AG08395 (cell line): ENCODE data around the gene SNX8.
"Not testable (repeated sequence)": the region's sequence is repeated elsewhere in the genome, so short reads cannot be mapped to it uniquely, and the experiment has no call there.

Experiments
- DNase-seq: peaks from one replicate; pipeline ENCODE4 v3.0.0; 2012; ENCODE audit warnings: mixed read lengths, low spot score

The SNX8 gene, protein sequence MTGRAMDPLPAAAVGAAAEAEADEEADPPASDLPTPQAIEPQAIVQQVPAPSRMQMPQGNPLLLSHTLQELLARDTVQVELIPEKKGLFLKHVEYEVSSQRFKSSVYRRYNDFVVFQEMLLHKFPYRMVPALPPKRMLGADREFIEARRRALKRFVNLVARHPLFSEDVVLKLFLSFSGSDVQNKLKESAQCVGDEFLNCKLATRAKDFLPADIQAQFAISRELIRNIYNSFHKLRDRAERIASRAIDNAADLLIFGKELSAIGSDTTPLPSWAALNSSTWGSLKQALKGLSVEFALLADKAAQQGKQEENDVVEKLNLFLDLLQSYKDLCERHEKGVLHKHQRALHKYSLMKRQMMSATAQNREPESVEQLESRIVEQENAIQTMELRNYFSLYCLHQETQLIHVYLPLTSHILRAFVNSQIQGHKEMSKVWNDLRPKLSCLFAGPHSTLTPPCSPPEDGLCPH

DNA sequence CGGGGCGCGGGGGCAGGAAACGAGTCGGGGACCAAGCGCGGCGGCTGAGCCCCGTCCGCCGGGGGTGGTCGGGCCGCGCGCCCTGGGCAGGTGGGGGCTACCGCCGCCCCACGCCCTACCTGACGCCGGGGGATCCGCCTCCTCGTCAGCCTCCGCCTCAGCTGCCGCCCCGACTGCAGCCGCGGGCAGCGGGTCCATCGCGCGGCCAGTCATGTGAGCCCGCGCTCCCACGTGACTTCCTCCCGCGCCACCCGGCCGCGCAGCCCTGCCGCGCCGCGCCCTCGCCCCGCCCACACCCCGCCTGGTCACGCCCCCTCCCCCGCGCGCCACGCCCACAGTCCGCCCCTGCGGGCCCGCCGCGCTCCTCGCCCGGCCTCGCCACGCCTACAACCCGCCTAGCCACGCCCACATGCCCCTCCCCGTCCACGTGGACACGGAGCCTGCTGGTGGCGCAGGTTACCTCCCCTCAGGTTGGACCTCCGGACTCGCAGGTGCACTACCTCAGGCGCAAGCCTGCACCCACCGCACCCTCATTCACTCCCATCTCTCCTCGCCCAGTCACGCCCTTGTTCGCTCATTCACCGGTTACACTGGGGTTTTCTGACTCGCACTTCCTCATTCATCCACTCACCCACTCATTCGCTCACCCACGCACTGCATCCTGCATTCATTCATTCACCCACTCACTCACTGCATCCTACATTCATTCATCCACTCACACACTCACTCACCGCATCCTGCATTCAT, at the start of gene SNX8:
SNX8 (minus strand) TSS at position 233 of the 747 bp plus-strand sequence; CDS start at position 213, 20 bp downstream.
- DNase-seq: peak; percentile 99

GRCh38 chr7:2362385-2363088, 48.3 kb upstream of the SNX8 start:
- DNase-seq: no peak

DNA sequence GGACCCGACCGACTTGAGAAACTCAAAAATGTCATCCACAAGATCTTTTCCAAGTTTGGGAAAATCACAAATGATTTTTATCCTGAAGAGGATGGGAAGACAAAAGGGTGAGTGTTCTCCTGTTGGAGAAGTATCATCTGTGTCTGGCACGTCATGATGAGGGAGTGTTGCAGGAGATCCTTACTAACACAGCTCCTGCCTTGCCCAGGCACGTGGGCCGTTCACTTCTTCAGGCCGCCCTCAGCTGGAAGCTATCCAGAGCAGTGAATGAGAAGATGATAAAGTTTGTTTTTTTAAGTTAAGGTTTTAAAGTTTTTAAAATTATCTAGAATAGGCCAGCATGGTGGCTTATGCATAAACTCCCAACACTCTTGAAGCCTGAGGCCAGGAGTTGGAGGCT, 46.6 kb upstream of the SNX8 start:
- DNase-seq: no peak

DNA sequence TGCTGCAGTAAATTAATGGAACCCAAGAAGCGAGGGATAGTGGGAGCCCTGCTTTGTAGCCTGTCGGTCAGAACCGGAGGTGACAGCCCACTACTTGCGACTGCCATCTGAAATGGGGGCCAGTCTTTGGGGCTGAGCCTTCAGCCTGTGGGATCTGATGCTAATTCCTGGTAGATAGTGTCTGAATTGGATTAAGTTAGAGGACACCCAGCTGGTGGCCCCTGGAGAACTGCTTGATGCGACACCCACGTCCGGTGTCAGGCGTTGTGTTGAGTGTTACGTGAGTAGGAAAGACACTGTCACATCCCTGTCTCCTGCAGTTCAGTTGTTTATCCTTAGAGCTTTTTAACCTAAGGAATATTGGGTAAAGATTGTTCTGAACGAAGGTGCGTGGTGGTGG, 45.4 kb upstream of the SNX8 start:
- DNase-seq: no peak

GRCh38 chr7:2358968-2359527, 44.8 kb upstream of the SNX8 start:
- DNase-seq: no peak

- no peak for DNase-seq
Observed at GRCh38 chr7:2357571-2357970, 43.3 kb upstream of the SNX8 start.

GRCh38 chr7:2357165-2357564, 42.9 kb upstream of the SNX8 start:
- DNase-seq: no peak

DNA sequence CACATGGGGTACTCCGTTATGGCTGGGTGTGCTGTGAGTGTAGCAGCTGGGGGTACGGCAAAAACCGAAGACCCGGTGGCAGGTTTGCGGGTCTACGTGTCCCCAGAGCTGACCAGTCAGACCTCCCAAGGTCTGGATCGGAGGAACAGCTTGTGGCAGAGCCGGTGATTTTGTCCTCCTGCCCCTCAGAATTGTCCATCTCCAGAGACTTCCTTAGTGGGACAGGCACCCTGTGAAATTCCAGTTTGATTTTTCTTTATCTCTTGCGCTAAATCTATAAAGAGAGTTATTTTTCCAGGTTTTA, 41.4 kb upstream of the SNX8 start:
- peak; percentile 13 for DNase-seq

DNA sequence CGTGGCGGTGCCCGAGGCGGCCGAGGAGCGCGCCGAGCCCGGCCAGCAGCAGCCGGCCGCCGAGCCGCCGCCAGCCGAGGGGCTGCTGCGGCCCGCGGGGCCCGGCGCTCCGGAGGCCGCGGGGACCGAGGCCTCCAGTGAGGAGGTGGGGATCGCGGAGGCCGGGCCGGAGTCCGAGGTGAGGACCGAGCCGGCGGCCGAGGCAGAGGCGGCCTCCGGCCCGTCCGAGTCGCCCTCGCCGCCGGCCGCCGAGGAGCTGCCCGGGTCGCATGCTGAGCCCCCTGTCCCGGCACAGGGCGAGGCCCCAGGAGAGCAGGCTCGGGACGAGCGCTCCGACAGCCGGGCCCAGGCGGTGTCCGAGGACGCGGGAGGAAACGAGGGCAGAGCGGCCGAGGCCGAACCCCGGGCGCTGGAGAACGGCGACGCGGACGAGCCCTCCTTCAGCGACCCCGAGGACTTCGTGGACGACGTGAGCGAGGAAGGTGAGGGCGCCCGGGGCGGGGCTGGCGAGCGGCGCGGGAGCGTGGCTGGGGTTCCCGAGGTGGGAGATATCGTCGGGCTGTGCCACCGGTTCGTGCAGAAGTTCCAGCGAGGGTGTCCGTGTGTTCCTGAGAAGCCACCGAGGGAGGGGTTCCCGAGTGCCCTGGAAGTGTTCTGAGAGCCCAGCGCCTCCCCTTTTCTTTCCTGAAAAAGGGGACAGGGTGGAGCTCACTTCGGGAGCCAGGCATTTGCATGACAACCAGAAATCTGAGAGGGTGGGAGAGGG, 40.9 kb upstream of the SNX8 start:
- peak; percentile 24 for DNase-seq

DNA sequence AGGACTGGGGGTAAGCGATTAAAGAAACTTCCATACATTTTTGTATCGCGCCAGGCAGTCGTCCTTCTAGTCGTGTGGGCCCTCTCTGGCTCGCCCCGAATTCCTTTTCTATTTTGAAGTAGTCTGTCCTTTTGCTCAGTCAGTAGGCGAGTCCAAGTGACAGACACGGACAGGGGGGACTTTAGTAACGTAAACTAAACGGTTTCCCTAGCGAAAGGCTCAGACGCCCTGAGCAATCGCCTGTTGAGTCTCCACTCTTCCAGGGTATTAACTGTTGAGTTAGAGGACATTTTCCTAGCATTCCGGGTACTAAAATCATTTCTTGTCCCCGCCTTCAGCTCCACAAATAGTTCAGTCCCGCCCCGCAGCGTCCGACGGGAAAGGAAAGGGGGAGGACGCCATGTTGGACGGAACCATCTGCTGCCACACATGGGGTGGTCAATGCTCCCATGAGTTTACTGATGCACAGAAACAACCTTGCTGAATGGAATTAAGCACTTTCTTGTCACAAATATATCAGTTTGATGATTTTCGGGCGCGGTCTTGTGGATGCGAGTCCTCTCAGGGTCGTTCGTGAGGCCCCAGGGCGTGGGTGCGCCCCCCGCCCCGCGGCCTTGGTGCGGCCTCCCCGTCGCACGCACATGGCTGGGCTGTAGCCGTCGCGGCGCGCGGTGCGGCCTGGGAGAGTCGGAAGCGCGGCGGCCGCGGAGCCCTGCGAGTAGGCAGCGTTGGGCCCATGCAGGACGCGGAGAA, 40.1 kb upstream of the SNX8 start, which contains the start of gene EIF3B:
EIF3B (plus strand) TSS at position 642 of the 753 bp plus-strand sequence; CDS start at position 737, 95 bp downstream.
- DNase-seq: peak; percentile 95

- peak; percentile 97 for DNase-seq
Observed at GRCh38 chr7:2353936-2354185, 39.6 kb upstream of the SNX8 start.

- DNase-seq: no peak
Observed at GRCh38 chr7:2353113-2353935, 39.1 kb upstream of the SNX8 start.

DNA sequence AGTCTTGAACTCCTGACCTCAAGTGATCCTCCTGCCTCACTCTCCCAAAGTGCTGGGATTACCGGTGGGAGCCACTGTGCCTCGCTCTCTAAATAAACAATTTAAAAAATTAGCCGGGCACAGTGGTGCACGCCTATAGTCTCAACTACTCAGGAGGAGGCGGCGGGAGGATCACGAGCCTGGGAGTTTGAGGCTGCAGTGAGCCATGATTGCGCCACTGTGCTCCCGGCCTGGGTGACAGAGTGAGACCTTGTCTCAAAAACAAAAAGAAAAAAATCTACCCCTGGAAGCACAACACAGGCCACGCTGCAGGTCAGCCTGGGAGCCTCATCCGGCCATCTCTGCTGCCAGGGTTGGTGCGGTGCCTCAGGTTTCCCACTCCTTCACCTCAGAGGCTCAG, 36.6 kb upstream of the SNX8 start:
- DNase-seq: no peak

GRCh38 chr7:2350055-2350454, 35.8 kb upstream of the SNX8 start:
- no peak for DNase-seq

- DNase-seq: not testable (repeated sequence)
Observed at GRCh38 chr7:2347351-2348063, 33.3 kb upstream of the SNX8 start.

DNA sequence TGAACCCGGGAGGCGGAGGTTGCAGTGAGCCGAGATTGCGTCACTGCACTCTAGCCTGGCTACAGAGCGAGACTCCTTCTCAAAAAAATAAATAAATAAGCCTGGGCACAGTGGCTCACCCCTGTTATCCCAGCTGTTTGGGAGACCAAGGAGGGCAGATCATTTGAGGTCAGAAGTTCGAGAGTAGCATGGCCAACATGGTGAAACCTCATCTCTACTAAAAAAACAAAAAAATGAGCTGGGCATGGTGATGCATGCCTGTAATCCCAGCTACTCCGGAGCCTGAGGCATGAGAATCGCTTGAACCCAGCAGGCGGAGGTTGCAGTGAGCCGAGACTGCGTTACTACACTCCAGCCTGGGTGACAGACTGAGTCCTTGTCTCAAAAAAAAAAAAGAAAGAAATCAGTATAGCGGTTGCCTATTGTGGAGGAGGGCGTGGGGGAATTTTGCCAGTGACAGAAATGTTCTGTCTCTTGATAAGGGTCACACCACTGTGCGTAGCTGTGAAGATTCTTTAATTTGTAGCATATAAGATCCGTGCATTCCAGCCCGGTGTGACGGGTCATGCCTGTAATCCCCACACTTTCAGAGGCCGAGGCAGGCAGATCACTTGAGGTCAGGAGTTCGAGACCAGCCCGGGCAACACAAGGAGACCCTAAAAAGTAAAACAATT, 22.5 kb upstream of the SNX8 start:
- no peak for DNase-seq

DNA sequence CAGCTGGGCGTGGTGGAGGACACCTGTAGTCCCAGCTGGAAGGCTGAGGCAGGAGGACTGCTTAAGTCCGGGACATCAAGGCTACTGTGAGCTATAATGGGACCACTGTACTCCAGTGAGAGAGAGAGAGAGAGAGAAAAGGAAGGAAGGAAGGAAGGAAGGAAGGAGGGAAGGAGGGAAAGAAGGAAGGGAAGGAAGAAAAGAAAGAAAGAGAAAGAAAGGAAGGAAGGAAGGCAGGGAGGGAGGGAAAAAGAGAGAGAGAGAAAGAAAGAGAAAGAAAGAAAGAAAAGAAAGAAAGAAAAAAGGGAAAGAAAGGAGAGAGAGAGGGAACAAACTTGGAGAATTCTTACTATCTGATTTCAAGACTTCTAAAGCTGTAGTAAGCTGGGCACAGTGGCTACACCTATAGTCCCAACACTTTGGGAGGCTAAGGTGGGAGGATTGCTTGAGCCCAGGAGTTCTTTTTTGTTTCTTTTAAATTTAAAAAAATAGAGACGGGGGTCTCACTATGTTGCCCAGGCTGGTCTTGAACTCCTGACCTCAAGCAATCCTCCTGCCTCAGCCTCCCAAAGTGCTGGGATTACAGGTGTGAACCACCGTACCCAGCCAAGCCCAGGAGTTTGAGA, 18.5 kb upstream of the SNX8 start:
- not testable (repeated sequence) for DNase-seq

- no peak for DNase-seq
Observed at GRCh38 chr7:2331707-2332106, 17.5 kb upstream of the SNX8 start.

DNA sequence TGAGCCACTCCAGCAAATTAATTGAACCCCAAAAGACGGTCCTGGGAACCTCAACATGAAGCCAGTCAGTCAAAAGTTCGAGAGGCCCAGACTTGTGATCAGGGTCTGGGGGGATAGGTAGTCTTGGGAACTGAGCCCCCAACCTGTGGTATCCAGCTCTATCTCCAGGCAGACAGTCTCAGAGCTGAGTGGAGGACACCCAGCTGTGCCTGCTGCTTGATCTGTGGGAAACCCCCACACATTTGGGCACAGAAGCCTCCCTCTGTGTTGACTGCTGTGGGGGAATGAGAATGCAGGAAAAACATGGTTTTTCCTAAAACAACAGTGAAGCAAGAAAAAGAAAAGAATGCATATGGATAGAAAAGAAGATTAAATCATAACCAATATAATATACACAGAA, 16.3 kb upstream of the SNX8 start:
- no peak for DNase-seq
